Transverse colon (tissue), 4 donors: ENCODE measurements around the gene FOXD4L1.
"Not testable (repeated sequence)": the region's sequence is repeated elsewhere in the genome, so short reads cannot be mapped to it uniquely, and the experiment has no call there.

Experiments
- EP300 ChIP-seq: sonication (generic); formaldehyde crosslinking; IDR thresholded peaks from one replicate; pipeline ENCODE4 v1.6.1; 2017; ENCODE audit warnings: antibody characterized with exemption, low read depth
- POLR2A ChIP-seq: fragments of 450-650 bp; IDR thresholded peaks from one replicate; pipeline ENCODE4 v1.6.1; 2016; ENCODE audit warnings: antibody characterized with exemption, mild to moderate bottlenecking, moderate library complexity
- POLR2AphosphoS5 ChIP-seq, 3 donors: sonication (generic); formaldehyde crosslinking; IDR thresholded peaks; one replicate each; pipeline ENCODE4 v1.6.1; 2016; ENCODE audit warnings: antibody characterized with exemption in 3 of 3
- TF ChIP-seq, protein P1 (sequence below), 5 experiments: fragments of 200-600 bp in 3 of 5; fragments of 450-650 bp in 2 of 5; sonication (generic) in 3 of 5; IDR thresholded peaks; 1 replicate in 2 of 5; 2 replicates in 3 of 5; pipeline ENCODE4 v1.5.1; 2016 to 2017; ENCODE audit warnings: antibody characterized with exemption in 5 of 5, inconsistent platforms in 3 of 5, mild to moderate bottlenecking in 2 of 5, moderate library complexity in 1 of 5

- TF ChIP-seq, protein P1, sequence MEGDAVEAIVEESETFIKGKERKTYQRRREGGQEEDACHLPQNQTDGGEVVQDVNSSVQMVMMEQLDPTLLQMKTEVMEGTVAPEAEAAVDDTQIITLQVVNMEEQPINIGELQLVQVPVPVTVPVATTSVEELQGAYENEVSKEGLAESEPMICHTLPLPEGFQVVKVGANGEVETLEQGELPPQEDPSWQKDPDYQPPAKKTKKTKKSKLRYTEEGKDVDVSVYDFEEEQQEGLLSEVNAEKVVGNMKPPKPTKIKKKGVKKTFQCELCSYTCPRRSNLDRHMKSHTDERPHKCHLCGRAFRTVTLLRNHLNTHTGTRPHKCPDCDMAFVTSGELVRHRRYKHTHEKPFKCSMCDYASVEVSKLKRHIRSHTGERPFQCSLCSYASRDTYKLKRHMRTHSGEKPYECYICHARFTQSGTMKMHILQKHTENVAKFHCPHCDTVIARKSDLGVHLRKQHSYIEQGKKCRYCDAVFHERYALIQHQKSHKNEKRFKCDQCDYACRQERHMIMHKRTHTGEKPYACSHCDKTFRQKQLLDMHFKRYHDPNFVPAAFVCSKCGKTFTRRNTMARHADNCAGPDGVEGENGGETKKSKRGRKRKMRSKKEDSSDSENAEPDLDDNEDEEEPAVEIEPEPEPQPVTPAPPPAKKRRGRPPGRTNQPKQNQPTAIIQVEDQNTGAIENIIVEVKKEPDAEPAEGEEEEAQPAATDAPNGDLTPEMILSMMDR (IDR thresholded peaks at IDR 0.05) = not testable (repeated sequence)
- not testable (repeated sequence) for TF ChIP-seq EP300; POLR2AphosphoS5 (IDR thresholded peaks at IDR 0.05); POLR2A
These were observed 9.7 kb downstream of the FOXD4L1 start for GRCh38 chr2:113508187-113508586.
